ENCODE data around the gene WNT7A. TPM values are rescaled to one million over a fixed set of nuclear protein-coding genes. Genes with fewer than 3 reads are reported as not detected.
A peak's percentile ranks its signal among the peaks of the same experiment; 100 is the strongest.

The WNT7A gene
- total and polyA plus RNA-seq, 2 experiments from 2014 or later, result not detected

DNA sequence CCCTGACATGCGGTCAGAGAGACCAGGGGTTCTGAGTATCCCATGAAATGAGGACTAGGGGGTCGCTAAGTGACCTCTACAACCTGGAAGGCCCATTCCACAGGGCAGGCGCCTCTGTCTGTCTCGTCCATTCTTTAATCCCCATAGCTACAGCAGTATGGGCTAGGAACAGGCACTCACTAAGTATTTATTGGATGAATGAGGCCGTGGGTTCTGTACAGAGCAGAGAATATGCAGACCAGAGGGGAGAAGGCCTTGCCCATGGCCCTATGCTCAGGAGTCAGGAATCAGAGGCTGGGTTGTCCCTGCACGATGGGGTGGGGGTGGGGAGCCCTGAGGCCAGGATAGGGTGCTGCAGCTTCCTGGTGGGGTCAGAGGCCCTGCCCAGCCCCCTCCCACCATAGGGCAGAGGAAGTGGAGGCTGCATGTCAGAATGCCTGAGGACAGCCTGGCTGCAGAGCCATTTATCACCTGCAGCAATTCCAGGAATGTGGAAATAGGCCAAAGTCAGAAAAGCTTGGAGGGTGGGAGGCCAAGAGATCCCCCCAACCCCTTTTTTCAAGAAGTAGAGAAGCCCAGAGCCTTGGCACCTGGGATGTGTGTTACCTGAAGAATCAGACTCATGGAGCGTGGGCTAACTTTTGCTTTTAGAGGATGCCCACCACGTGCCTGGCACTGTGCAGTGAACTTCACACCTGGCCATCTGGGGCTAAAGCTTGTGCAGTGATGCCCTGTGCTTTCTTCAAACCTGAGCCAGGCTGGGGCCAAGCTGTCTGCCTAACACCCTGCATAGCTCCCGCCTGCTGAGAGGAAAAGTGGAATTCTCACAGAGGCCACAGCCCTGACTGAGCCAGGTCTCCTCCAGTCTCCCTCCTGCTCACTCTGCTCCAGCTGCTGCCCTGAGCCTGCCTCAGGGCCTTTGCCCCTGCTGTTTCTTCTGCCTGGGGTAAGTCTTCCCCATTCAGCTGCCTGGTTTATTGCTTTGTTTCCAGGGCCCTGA, 109.4 kb downstream of the WNT7A start:
- TF ChIP-seq, protein P1, sequence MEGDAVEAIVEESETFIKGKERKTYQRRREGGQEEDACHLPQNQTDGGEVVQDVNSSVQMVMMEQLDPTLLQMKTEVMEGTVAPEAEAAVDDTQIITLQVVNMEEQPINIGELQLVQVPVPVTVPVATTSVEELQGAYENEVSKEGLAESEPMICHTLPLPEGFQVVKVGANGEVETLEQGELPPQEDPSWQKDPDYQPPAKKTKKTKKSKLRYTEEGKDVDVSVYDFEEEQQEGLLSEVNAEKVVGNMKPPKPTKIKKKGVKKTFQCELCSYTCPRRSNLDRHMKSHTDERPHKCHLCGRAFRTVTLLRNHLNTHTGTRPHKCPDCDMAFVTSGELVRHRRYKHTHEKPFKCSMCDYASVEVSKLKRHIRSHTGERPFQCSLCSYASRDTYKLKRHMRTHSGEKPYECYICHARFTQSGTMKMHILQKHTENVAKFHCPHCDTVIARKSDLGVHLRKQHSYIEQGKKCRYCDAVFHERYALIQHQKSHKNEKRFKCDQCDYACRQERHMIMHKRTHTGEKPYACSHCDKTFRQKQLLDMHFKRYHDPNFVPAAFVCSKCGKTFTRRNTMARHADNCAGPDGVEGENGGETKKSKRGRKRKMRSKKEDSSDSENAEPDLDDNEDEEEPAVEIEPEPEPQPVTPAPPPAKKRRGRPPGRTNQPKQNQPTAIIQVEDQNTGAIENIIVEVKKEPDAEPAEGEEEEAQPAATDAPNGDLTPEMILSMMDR (IDR thresholded peaks at IDR 0.05; ENCODE audit: low read depth, low read length), result no peak
- Histone ChIP-seq H3K36me3 (no peaks in the 10 kb centered on the region), H3K4me3 (no peak overlapping the region), H3K9me3 (ENCODE audit: low read depth) (no peaks in the 10 kb centered on the region), H3K27me3 (no peaks in the 10 kb centered on the region), H3K27ac (no peak overlapping the region), H3K4me1 (ENCODE audit: low read depth) (no peaks in the 10 kb centered on the region)
- DNase-seq (ENCODE audit: low read depth in 1 of 2, low spot score in 1 of 2), result peak in 1 of 2 donors; percentile 16

DNA sequence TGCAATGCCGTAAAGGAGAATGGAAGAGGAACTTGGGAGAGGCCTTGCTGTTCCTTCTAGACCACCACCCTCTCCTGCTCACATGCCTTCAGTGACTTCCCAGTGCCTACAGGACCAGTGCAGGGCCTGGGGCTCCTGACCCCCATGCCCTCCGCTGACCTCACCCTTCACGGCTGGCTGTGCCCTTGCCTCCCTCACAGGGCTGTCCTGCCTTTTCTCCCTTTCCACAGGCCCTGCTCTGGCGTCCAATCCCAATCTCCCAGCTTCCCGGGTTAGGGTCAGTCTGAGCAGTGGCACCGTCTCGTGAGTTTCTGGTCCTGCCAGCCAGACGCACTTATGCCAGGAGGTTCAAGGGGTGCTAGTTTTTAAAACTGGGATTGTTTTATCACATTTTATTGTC, 110.4 kb downstream of the WNT7A start:
- DNase-seq (ENCODE audit: low read depth in 1 of 2, low spot score in 1 of 2), result no peak
- Histone ChIP-seq H3K4me3 (no peak overlapping the region), H3K27ac (no peak overlapping the region), H3K4me1 (ENCODE audit: low read depth) (no peaks in the 10 kb centered on the region), H3K27me3 (no peaks in the 10 kb centered on the region), H3K36me3 (no peaks in the 10 kb centered on the region), H3K9me3 (ENCODE audit: low read depth) (no peaks in the 10 kb centered on the region)
- TF ChIP-seq, protein P1 (IDR thresholded peaks at IDR 0.05; ENCODE audit: low read depth, low read length), result no peak

DNA sequence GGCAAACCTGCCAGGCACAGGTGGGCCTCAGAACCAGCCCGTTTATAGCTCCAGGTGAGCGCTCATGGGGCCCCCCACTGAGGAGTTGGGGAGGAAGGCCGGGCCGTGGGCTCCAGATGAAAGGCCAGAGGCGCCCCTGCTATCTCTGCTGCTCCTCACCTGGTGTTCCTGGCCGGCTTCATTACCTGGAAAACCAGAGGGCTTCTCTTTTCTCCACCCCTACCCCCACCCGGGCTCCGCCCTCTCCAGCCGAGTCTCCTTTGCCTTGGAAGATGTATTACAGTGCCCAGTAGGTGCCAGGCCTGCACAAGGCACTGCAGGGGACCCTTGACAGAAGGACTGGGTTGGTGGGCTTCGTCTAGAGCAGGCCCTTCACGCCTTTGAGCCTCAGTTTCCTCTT, 111.4 kb downstream of the WNT7A start:
- Histone ChIP-seq H3K36me3 (no peaks in the 10 kb centered on the region), H3K4me1 (ENCODE audit: low read depth) (no peaks in the 10 kb centered on the region), H3K9me3 (ENCODE audit: low read depth) (no peaks in the 10 kb centered on the region), H3K27ac (no peak overlapping the region), H3K4me3 (no peak overlapping the region), H3K27me3 (no peaks in the 10 kb centered on the region)
- no peak for DNase-seq (ENCODE audit: low read depth in 1 of 2, low spot score in 1 of 2)
- TF ChIP-seq, protein P1 (IDR thresholded peaks at IDR 0.05; ENCODE audit: low read depth, low read length), result no peak

DNA sequence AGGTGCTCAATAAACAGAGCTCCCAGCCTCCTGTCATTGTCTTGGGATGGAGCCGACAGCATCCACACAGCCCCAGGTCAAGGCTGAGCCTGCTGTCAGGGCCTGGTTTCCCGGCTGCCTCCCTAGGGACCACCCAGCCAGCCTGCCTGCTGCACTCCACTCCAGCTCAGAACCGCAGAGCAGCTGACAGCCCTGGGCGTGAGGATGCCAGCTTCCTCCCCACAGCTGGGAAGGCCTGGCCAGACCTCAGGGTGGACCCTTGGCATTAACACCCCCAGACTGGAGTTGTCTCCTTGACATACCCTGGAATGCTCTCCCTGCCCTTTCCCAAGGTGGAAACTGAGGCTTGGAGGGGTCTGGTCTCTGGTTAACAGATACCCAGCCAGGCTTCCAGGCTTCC, 112.0 kb downstream of the WNT7A start:
- no peaks in the 10 kb centered on the region for H3K27me3 ChIP-seq
- no peak overlapping the region for H3K27ac ChIP-seq
- no peaks in the 10 kb centered on the region for H3K36me3 ChIP-seq
- TF ChIP-seq, protein P1 (IDR thresholded peaks at IDR 0.05; ENCODE audit: low read depth, low read length), result no peak
- H3K9me3 ChIP-seq (ENCODE audit: low read depth), result no peaks in the 10 kb centered on the region
- H3K4me3 ChIP-seq, result no peak overlapping the region
- no peaks in the 10 kb centered on the region for H3K4me1 ChIP-seq (ENCODE audit: low read depth)
- DNase-seq (ENCODE audit: low read depth in 1 of 2, low spot score in 1 of 2), result no peak

DNA sequence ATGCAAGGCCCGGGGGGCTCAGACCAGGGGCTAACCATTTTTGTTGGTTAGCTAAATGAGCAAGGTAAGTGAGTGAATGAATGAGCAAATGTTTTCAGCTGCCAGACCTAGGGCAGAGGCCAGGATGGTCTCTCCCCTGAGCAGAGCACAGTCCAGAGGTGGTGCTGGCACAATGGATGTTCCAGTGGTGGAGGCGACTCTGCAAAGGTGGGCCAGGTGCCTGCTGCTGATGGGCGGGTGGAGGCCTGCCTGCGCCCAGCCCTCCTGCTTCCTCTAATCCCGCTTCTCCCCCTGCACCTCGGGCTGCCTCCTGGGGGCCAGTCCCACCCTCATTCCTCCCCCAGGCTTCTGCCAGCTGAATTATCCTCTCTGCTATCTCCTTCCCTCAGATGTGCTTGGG, 112.8 kb downstream of the WNT7A start:
- TF ChIP-seq, protein P1 (IDR thresholded peaks at IDR 0.05; ENCODE audit: low read depth, low read length), result no peak
- Histone ChIP-seq H3K36me3 (no peaks in the 10 kb centered on the region), H3K9me3 (ENCODE audit: low read depth) (no peaks in the 10 kb centered on the region), H3K27me3 (no peaks in the 10 kb centered on the region), H3K4me3 (no peak overlapping the region), H3K4me1 (ENCODE audit: low read depth) (no peaks in the 10 kb centered on the region), H3K27ac (no peak overlapping the region)
- no peak for DNase-seq (ENCODE audit: low read depth in 1 of 2, low spot score in 1 of 2)

Other genes with a start within 250 kb of the WNT7A start
- 16.0 and 21.6 TPM in 2 replicates for gene CHCHD4, start 244.8 kb upstream of the WNT7A start, total RNA-seq
- gene CHCHD4, start 244.8 kb upstream of the WNT7A start, polyA plus RNA-seq, result 27.8 and 31.0 TPM in 2 replicates
- 21.5 and 30.8 TPM in 2 replicates for gene TMEM43, start 245.0 kb upstream of the WNT7A start, total RNA-seq
- 21.7 and 27.4 TPM in 2 replicates for gene TMEM43, start 245.0 kb upstream of the WNT7A start, polyA plus RNA-seq